Activated CD8-positive, alpha-beta memory T cell treated with anti-CD3 and anti-CD28 coated beads, Interleukin-2, amount 10 ng/mL, durations not matched to agents 7 days and 5 days (primary cell): ENCODE results near the gene MYO15A. TPM values are rescaled to one million over a fixed set of nuclear protein-coding genes. Genes with fewer than 3 reads are reported as not detected.

Experiments used
- ATAC-seq: fragments of 150-1000 bp; cut with Tn5 transposase; one replicate; pipeline ENCODE4 v1.10.0; 2021; ENCODE audit warnings: moderate library complexity
- CTCF ChIA-PET: fragments of 350-600 bp; sonication (Branson Sonifier 250); formaldehyde crosslinking; loops from one replicate; lab custom pipeline; 2021; ENCODE audit warnings: antibody characterized with exemption; lab: Charles Lee
- DNase-seq: peaks from one replicate; pipeline ENCODE4 v3.0.0-alpha.2; 2020
- H3K27ac Mint-ChIP-seq: one replicate; pipeline ENCODE4 v1.8.0; 2021; ENCODE audit warnings: mild to moderate bottlenecking, mixed read lengths
- H3K27me3 Mint-ChIP-seq: one replicate; pipeline ENCODE4 v1.8.0; 2021; ENCODE audit warnings: mixed read lengths
- H3K36me3 Mint-ChIP-seq: one replicate; pipeline ENCODE4 v1.8.0; 2021; ENCODE audit warnings: mild to moderate bottlenecking, mixed read lengths
- H3K4me1 Mint-ChIP-seq: one replicate; pipeline ENCODE4 v1.8.0; 2021; ENCODE audit warnings: mixed read lengths
- H3K4me3 Mint-ChIP-seq: one replicate; pipeline ENCODE4 v1.8.0; 2021; ENCODE audit warnings: mild to moderate bottlenecking, moderate library complexity, mixed read lengths
- H3K9me3 Mint-ChIP-seq: one replicate; pipeline ENCODE4 v1.8.0; 2022; ENCODE audit warnings: low read depth, mixed read lengths
- total RNA-seq, 2 experiments: library from RNA; stranded (reverse); gene quantifications; one replicate each; pipeline ENCODE4 v1.2.3, GENCODE V29; 2021

The MYO15A gene
- 1 to 10 TPM in 1 of 2 experiments, under 1 TPM in 1; 0.82 to 1.2 TPM for total RNA-seq

GRCh38 chr17:18108401-18109312, at the start of gene MYO15A:
Gene MYO15A, plus strand, starts transcription at chr17:18108756. Its CDS starts 10,045 bp downstream, at chr17:18118801.
- ATAC-seq (no peak), DNase-seq (no peak)
- CTCF ChIA-PET = no interaction called here
- peaks cover 4% of the 10 kb centered on the region for H3K36me3 Mint-ChIP-seq
- peaks cover 2% of the 10 kb centered on the region for H3K4me1 Mint-ChIP-seq
- H3K27me3 Mint-ChIP-seq = no peaks in the 10 kb centered on the region
- H3K27ac Mint-ChIP-seq = no peak within 1 kb of the TSS
- H3K9me3 Mint-ChIP-seq = no peaks in the 10 kb centered on the region
- no peak within 1 kb of the TSS for H3K4me3 Mint-ChIP-seq

- peaks cover 10% of the 10 kb centered on the region for H3K36me3 Mint-ChIP-seq
These were observed 49.3 kb upstream of the MYO15A start for GRCh38 chr17:18059283-18059682.

GRCh38 chr17:18064053-18064452, 44.5 kb upstream of the MYO15A start:
- peaks cover 11% of the 10 kb centered on the region for H3K4me1 Mint-ChIP-seq
- no peak overlapping the region for H3K27ac Mint-ChIP-seq
- no peak overlapping the region for H3K4me3 Mint-ChIP-seq
- H3K9me3 Mint-ChIP-seq = no peaks in the 10 kb centered on the region
- DNase-seq (no peak), ATAC-seq (no peak)
- no peaks in the 10 kb centered on the region for H3K27me3 Mint-ChIP-seq
- CTCF ChIA-PET = interaction anchor here (1.4 kb wide), 1 partner anchor 23 kb away, joined by 3 read pairs; no protein-coding TSS in a partner anchor
- peaks cover 7% of the 10 kb centered on the region for H3K36me3 Mint-ChIP-seq

More at GRCh38 chr17:18059283-18059682, 49.3 kb upstream of the MYO15A start:
- Mint-ChIP-seq H3K27me3 (no peaks in the 10 kb centered on the region), H3K27ac (no peak overlapping the region), H3K4me1 (peaks cover 11% of the 10 kb centered on the region), H3K9me3 (no peaks in the 10 kb centered on the region), H3K4me3 (no peak overlapping the region)
- ATAC-seq (no peak), DNase-seq (no peak)
- CTCF ChIA-PET = interaction anchor here (1.0 kb wide), 1 partner anchor 14 kb away, joined by 3 read pairs; no protein-coding TSS in a partner anchor

GRCh38 chr17:18065546-18065945, 43.0 kb upstream of the MYO15A start:
- H3K36me3 Mint-ChIP-seq = peaks cover 2% of the 10 kb centered on the region
- H3K9me3 Mint-ChIP-seq = no peaks in the 10 kb centered on the region
- H3K4me3 Mint-ChIP-seq = no peak overlapping the region
- no peaks in the 10 kb centered on the region for H3K27me3 Mint-ChIP-seq
- DNase-seq (no peak), ATAC-seq (no peak)
- peaks cover 6% of the 10 kb centered on the region for H3K4me1 Mint-ChIP-seq
- CTCF ChIA-PET = interaction anchor here (1.4 kb wide), 1 partner anchor 25 kb away, joined by 3 read pairs; no protein-coding TSS in a partner anchor
- H3K27ac Mint-ChIP-seq = no peak overlapping the region

GRCh38 chr17:18066866-18067265, 41.7 kb upstream of the MYO15A start:
- no peak overlapping the region for H3K4me3 Mint-ChIP-seq
- CTCF ChIA-PET = no interaction called here
- no peak overlapping the region for H3K27ac Mint-ChIP-seq
- no peaks in the 10 kb centered on the region for H3K9me3 Mint-ChIP-seq
- DNase-seq = no peak
- ATAC-seq = no peak
- H3K27me3 Mint-ChIP-seq = peaks cover 9% of the 10 kb centered on the region
- H3K36me3 Mint-ChIP-seq = peaks cover 2% of the 10 kb centered on the region
- peaks cover 14% of the 10 kb centered on the region for H3K4me1 Mint-ChIP-seq

- H3K36me3 Mint-ChIP-seq = no peaks in the 10 kb centered on the region
These were observed 39.5 kb upstream of the MYO15A start for GRCh38 chr17:18069101-18069500.

GRCh38 chr17:18070861-18071340, 37.7 kb upstream of the MYO15A start:
- no peaks in the 10 kb centered on the region for H3K9me3 Mint-ChIP-seq
- no peak overlapping the region for H3K4me3 Mint-ChIP-seq
- H3K27ac Mint-ChIP-seq = no peak overlapping the region
- CTCF ChIA-PET = no interaction called here
- peaks cover 15% of the 10 kb centered on the region for H3K4me1 Mint-ChIP-seq
- H3K36me3 Mint-ChIP-seq = no peaks in the 10 kb centered on the region
- peak; percentile 45 for DNase-seq
- peaks cover 15% of the 10 kb centered on the region for H3K27me3 Mint-ChIP-seq
- peak; percentile 27 for ATAC-seq

More at GRCh38 chr17:18069101-18069500, 39.5 kb upstream of the MYO15A start:
- Mint-ChIP-seq H3K4me1 (peaks cover 15% of the 10 kb centered on the region), H3K9me3 (no peaks in the 10 kb centered on the region), H3K27me3 (peaks cover 10% of the 10 kb centered on the region), H3K4me3 (no peak overlapping the region), H3K27ac (no peak overlapping the region)
- ATAC-seq (no peak), DNase-seq (no peak)
- CTCF ChIA-PET = interaction anchor here (1.4 kb wide), 1 partner anchor 19 kb away, joined by 3 read pairs; no protein-coding TSS in a partner anchor

GRCh38 chr17:18071751-18072150, 36.8 kb upstream of the MYO15A start:
- no peak for DNase-seq
- no peak overlapping the region for H3K27ac Mint-ChIP-seq
- H3K27me3 Mint-ChIP-seq = peaks cover 18% of the 10 kb centered on the region
- CTCF ChIA-PET = no interaction called here
- no peak for ATAC-seq
- H3K9me3 Mint-ChIP-seq = no peaks in the 10 kb centered on the region
- no peaks in the 10 kb centered on the region for H3K36me3 Mint-ChIP-seq
- no peak overlapping the region for H3K4me3 Mint-ChIP-seq
- H3K4me1 Mint-ChIP-seq = peaks cover 15% of the 10 kb centered on the region

- Mint-ChIP-seq H3K27me3 (peaks cover 24% of the 10 kb centered on the region), H3K9me3 (no peaks in the 10 kb centered on the region), H3K4me3 (no peak overlapping the region), H3K4me1 (peaks cover 15% of the 10 kb centered on the region), H3K36me3 (no peaks in the 10 kb centered on the region), H3K27ac (no peak overlapping the region)
- DNase-seq (no peak), ATAC-seq (no peak)
- CTCF ChIA-PET = no interaction called here
These were observed 33.8 kb upstream of the MYO15A start for GRCh38 chr17:18074566-18075272.

- Mint-ChIP-seq H3K36me3 (no peaks in the 10 kb centered on the region), H3K27ac (no peak overlapping the region), H3K4me1 (peaks cover under 1% of the 10 kb centered on the region), H3K9me3 (no peaks in the 10 kb centered on the region), H3K27me3 (peaks cover 19% of the 10 kb centered on the region), H3K4me3 (no peak overlapping the region)
- CTCF ChIA-PET = interaction anchor here (0.7 kb wide), 1 partner anchor 12 kb away, joined by 3 read pairs; no protein-coding TSS in a partner anchor
- DNase-seq (no peak), ATAC-seq (no peak)
These were observed 31.6 kb upstream of the MYO15A start for GRCh38 chr17:18076936-18077335.

- Mint-ChIP-seq H3K4me3 (no peak overlapping the region), H3K27me3 (peaks cover 19% of the 10 kb centered on the region), H3K27ac (no peak overlapping the region), H3K36me3 (no peaks in the 10 kb centered on the region), H3K9me3 (no peaks in the 10 kb centered on the region), H3K4me1 (no peaks in the 10 kb centered on the region)
- DNase-seq (no peak), ATAC-seq (no peak)
- CTCF ChIA-PET = interaction anchor here (0.8 kb wide), 1 partner anchor 34 kb away, joined by 3 read pairs; no protein-coding TSS in a partner anchor
These were observed 29.0 kb upstream of the MYO15A start for GRCh38 chr17:18079543-18079942.

- Mint-ChIP-seq H3K36me3 (peaks cover 2% of the 10 kb centered on the region), H3K9me3 (no peaks in the 10 kb centered on the region), H3K4me3 (no peak overlapping the region), H3K4me1 (peaks cover 19% of the 10 kb centered on the region), H3K27ac (no peak overlapping the region), H3K27me3 (peaks cover 8% of the 10 kb centered on the region)
- ATAC-seq = no peak
- CTCF ChIA-PET = no interaction called here
- DNase-seq = no peak
These were observed 24.3 kb upstream of the MYO15A start for GRCh38 chr17:18084256-18084655.
